ENCODE measurements around the gene RYR1.

The RYR1 gene

DNA sequence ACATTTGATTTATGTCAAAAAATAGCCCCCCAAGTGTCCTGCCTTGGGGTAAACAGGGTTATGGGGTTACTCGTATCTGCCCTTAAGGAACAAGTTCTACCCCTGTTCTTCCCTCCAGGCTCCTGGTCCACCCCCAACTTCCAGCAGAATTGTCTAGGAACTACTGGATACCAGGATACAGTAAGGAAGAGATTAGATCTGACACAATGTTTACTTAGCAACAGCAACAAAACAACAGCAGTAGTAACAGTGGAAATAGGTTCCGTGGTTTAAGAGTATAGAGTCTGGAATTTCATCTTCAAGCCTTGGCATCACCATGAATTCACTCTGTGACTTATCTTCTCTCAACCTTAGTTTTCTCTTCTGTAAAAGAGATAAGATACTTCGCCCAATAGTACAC lies 32.3 kb upstream of the RYR1 start:
- Histone ChIP-seq H3K9ac (ENCODE audit: low read depth, low read length, poor library complexity, severe bottlenecking) (no peak overlapping the region), H3K36me3 (ENCODE audit: insufficient read depth, low read length) (no peaks in the 10 kb centered on the region), H3K27me3 (ENCODE audit: insufficient read depth, low read length, poor library complexity, severe bottlenecking) (no peaks in the 10 kb centered on the region), H3K4me1 (ENCODE audit: insufficient read depth, low read length, poor library complexity, severe bottlenecking) (peaks cover 13% of the 10 kb centered on the region), H2AFZ (ENCODE audit: low read length) (no peak overlapping the region), H3K4me2 (ENCODE audit: low read depth, low read length, poor library complexity, severe bottlenecking) (no peak overlapping the region), H3K4me3 (ENCODE audit: low read length, poor library complexity, severe bottlenecking) (no peak overlapping the region), H3F3A (ENCODE audit: low read depth) (no peaks in the 10 kb centered on the region), H4K20me1 (ENCODE audit: insufficient read depth, low read length, poor library complexity, severe bottlenecking) (no peaks in the 10 kb centered on the region), H3K79me2 (ENCODE audit: insufficient read depth, low read length) (peaks cover 6% of the 10 kb centered on the region), H3K9me3 (ENCODE audit: insufficient read depth, low read depth, low read length) (no peaks in the 10 kb centered on the region), H3K9me2 (replicated peaks; ENCODE audit: low read depth, low read length) (no peaks in the 10 kb centered on the region)
- TF ChIP-seq CTCF (conservative IDR thresholded peaks at IDR 0.05; ENCODE audit: low read length), result no peak
- TF ChIP-seq EZH2phosphoT487 (IDR thresholded peaks at IDR 0.05; ENCODE audit: borderline replicate concordance), result no peak

- Histone ChIP-seq H3K9ac (ENCODE audit: low read depth, low read length, poor library complexity, severe bottlenecking) (no peak overlapping the region), H3K4me3 (ENCODE audit: low read length, poor library complexity, severe bottlenecking) (peak overlapping the region; percentile 59), H3K27me3 (ENCODE audit: insufficient read depth, low read length, poor library complexity, severe bottlenecking) (no peaks in the 10 kb centered on the region), H3K4me2 (ENCODE audit: low read depth, low read length, poor library complexity, severe bottlenecking) (peak overlapping the region; percentile 71), H3K79me2 (ENCODE audit: insufficient read depth, low read length) (peaks cover 6% of the 10 kb centered on the region), H3K9me2 (replicated peaks; ENCODE audit: low read depth, low read length) (no peaks in the 10 kb centered on the region), H2AFZ (ENCODE audit: low read length) (peak overlapping the region; percentile 95), H3K36me3 (ENCODE audit: insufficient read depth, low read length) (no peaks in the 10 kb centered on the region), H4K20me1 (ENCODE audit: insufficient read depth, low read length, poor library complexity, severe bottlenecking) (no peaks in the 10 kb centered on the region), H3F3A (ENCODE audit: low read depth) (no peaks in the 10 kb centered on the region), H3K9me3 (ENCODE audit: insufficient read depth, low read depth, low read length) (no peaks in the 10 kb centered on the region), H3K4me1 (ENCODE audit: insufficient read depth, low read length, poor library complexity, severe bottlenecking) (peaks cover 13% of the 10 kb centered on the region)
- TF ChIP-seq EZH2phosphoT487 (IDR thresholded peaks at IDR 0.05; ENCODE audit: borderline replicate concordance) (no peak), CTCF (conservative IDR thresholded peaks at IDR 0.05; ENCODE audit: low read length) (no peak)
Observed at GRCh38 chr19:38402623-38402966, 30.9 kb upstream of the RYR1 start.

DNA sequence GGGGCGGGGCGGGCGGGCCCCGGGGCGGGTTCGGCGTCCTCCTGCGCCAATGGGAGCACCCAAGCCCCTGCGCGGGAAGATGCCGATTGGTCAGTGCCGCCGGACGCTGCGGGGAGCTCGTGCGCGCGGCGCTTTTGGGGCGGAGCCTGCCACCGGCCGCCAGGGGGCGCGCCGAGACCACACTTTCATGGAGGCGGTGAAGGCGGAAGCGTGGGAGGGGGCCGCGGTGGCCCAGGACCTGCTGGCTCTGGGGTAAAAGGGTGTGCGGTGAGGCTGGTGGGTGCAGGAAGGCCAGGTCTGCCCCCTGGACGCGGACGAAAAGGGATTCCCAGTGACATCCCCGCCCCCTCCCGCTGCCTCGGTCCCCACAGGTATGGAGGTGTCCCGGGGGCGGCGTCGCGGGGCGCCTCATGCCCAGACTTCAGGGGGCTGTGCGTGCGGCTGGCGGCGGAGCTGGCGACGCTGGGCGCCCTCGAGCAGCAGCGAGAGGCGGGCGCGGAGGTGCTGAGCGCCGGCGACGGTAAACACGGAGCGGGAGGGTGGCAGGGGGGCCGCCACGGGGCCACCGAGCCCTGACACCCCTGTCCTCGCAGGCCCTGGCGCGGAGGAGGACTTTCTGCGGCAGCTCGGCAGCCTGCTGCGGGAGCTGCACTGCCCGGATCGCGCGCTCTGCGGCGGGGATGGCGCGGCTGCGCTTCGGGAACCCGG lies 30.4 kb upstream of the RYR1 start, which contains the start of gene FAM98C:
FAM98C (plus strand) TSS at position 127 of the 708 bp plus-strand sequence; CDS start at position 188, 61 bp downstream.
- H3K4me1 ChIP-seq (ENCODE audit: insufficient read depth, low read length, poor library complexity, severe bottlenecking), result peaks cover 13% of the 10 kb centered on the region
- peak within 1 kb of the TSS; percentile 80 for H3K9ac ChIP-seq (ENCODE audit: low read depth, low read length, poor library complexity, severe bottlenecking)
- H3K9me2 ChIP-seq (replicated peaks; ENCODE audit: low read depth, low read length), result no peaks in the 10 kb centered on the region
- H4K20me1 ChIP-seq (ENCODE audit: insufficient read depth, low read length, poor library complexity, severe bottlenecking), result no peaks in the 10 kb centered on the region
- H3K4me3 ChIP-seq (ENCODE audit: low read length, poor library complexity, severe bottlenecking), result peak within 1 kb of the TSS; percentile 78
- H3F3A ChIP-seq (ENCODE audit: low read depth), result no peaks in the 10 kb centered on the region
- H3K27me3 ChIP-seq (ENCODE audit: insufficient read depth, low read length, poor library complexity, severe bottlenecking), result no peaks in the 10 kb centered on the region
- TF ChIP-seq CTCF (conservative IDR thresholded peaks at IDR 0.05; ENCODE audit: low read length), result peak; percentile 78
- TF ChIP-seq EZH2phosphoT487 (IDR thresholded peaks at IDR 0.05; ENCODE audit: borderline replicate concordance), result no peak
- H3K4me2 ChIP-seq (ENCODE audit: low read depth, low read length, poor library complexity, severe bottlenecking), result peak within 1 kb of the TSS; percentile 78
- no peaks in the 10 kb centered on the region for H3K36me3 ChIP-seq (ENCODE audit: insufficient read depth, low read length)
- peak within 1 kb of the TSS; percentile 95 for H2AFZ ChIP-seq (ENCODE audit: low read length)
- H3K9me3 ChIP-seq (ENCODE audit: insufficient read depth, low read depth, low read length), result no peaks in the 10 kb centered on the region
- peaks cover 6% of the 10 kb centered on the region for H3K79me2 ChIP-seq (ENCODE audit: insufficient read depth, low read length)

Data from Loucy (cell line).